RPMI7951 (cell line): Measurements from ENCODE around the gene SYNGAP1. TPM values are rescaled to one million over a fixed set of nuclear protein-coding genes. Genes with fewer than 3 reads are reported as not detected.

ENCODE experiments used
- DNase-seq: peaks from one replicate; pipeline ENCODE4 v3.0.0-alpha.2; 2012; ENCODE audit warnings: low read depth
- total RNA-seq: library from RNA; depleted of rRNA; stranded (reverse); fragments of >200 nt; shearing (Covaris generic); gene quantifications from 2 replicates; pipeline ENCODE4 v1.2.3, GENCODE V29; 2014

Gene SYNGAP1
- total RNA-seq, 1 experiment from 2014 or later = 1.4 TPM

GRCh38 chr6:33438978-33439594, 19.2 kb downstream of the SYNGAP1 start:
- DNase-seq = no peak

- DNase-seq = no peak
Measured at GRCh38 chr6:33439956-33440648, 20.2 kb downstream of the SYNGAP1 start.

DNA sequence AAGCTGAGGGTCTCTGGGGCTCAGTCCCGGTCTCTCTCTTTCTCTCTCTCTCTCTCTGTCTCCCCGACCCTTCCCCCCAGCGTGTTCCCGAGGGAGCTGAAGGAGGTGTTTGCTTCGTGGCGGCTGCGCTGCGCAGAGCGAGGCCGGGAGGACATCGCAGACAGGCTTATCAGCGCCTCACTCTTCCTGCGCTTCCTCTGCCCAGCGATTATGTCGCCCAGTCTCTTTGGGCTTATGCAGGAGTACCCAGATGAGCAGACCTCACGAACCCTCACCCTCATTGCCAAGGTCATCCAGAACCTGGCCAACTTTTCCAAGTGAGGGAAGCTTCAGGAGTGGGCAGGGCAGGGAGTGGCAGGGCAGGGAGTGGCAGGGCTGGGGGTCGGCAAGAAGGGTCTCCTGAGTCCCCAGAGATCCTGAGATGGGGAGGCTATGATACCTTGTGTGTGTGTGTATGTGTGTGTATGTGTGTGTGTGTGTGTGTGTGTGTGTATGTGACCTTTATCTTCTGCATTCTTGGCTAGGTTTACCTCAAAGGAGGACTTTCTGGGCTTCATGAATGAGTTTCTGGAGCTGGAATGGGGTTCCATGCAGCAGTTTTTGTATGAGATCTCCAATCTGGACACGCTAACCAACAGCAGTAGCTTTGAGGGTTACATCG, 20.9 kb downstream of the SYNGAP1 start:
- no peak for DNase-seq

- no peak for DNase-seq
Measured at GRCh38 chr6:33441457-33441856, 21.6 kb downstream of the SYNGAP1 start.

DNA sequence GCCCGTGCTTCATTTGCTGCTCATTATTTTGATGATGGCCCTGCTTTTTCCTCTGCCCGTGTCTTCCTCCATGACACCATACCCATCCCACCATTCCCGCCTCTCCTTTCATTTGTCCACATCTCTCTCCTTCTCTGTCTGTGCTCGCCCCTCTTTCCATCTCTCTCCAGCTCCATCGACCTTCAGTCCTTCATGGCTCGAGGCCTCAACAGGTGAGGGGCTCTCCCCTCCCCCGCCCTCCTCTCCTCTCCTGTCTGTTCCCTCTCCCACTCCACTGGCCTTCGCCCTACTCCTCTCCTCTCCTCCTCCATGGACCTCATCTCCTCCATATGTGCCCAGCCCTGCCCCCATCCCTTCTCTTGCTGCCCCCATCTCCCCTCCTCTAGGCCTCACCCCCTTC, 22.4 kb downstream of the SYNGAP1 start:
- DNase-seq = no peak

GRCh38 chr6:33443025-33443424, 23.2 kb downstream of the SYNGAP1 start:
- DNase-seq = no peak

- DNase-seq = no peak
Measured at GRCh38 chr6:33443619-33444504, 24.0 kb downstream of the SYNGAP1 start.

GRCh38 chr6:33445119-33445603, 25.3 kb downstream of the SYNGAP1 start:
- DNase-seq = no peak

- DNase-seq = no peak
Measured at GRCh38 chr6:33446356-33446755, 26.5 kb downstream of the SYNGAP1 start.

- DNase-seq = no peak
Measured at GRCh38 chr6:33450434-33450833, 30.6 kb downstream of the SYNGAP1 start.

GRCh38 chr6:33451606-33452005, 31.7 kb downstream of the SYNGAP1 start:
- no peak for DNase-seq

GRCh38 chr6:33452496-33452895, 32.6 kb downstream of the SYNGAP1 start:
- DNase-seq = no peak

GRCh38 chr6:33453393-33454008, 33.6 kb downstream of the SYNGAP1 start:
- no peak for DNase-seq

- peak; percentile 96 for DNase-seq
Measured at GRCh38 chr6:33454009-33454946, 34.4 kb downstream of the SYNGAP1 start, which contains the start of gene ZBTB9. Gene ZBTB9, plus strand, starts transcription at chr6:33454576. Its CDS starts 525 bp downstream, at chr6:33455101.

GRCh38 chr6:33455051-33455450, 35.2 kb downstream of the SYNGAP1 start:
- no peak for DNase-seq

DNA sequence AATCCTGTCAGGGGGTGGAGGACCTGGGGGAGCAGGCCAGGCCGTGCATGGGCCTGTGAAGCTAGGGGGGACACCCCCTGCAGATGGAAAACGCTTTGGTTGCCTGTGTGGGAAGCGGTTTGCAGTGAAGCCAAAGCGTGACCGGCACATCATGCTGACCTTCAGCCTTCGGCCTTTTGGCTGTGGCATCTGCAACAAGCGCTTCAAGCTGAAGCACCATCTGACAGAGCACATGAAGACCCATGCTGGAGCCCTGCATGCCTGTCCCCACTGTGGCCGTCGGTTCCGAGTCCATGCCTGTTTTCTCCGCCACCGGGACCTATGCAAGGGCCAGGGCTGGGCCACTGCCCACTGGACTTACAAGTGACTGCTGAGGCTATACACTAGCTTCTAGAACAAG, 36.3 kb downstream of the SYNGAP1 start:
- no peak for DNase-seq

DNA sequence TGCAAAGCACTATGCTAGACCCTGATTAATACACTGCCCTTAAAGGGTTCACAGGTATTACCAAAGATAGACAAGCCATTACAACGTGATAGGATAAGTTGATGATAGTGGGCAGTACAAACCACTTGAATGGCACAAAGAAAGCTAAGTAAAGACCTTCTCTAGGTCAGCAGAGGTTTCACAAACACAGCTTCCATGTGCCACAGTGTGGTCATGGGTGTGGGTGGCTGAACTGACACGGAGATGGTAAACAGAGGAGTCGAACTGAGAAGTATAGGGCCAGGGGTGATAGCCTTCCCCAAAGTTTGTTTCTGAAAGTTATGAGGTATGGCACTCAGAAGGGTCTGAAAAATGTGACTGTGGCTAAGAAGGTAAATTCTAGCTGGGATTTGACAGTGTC, 38.8 kb downstream of the SYNGAP1 start:
- no peak for DNase-seq

DNA sequence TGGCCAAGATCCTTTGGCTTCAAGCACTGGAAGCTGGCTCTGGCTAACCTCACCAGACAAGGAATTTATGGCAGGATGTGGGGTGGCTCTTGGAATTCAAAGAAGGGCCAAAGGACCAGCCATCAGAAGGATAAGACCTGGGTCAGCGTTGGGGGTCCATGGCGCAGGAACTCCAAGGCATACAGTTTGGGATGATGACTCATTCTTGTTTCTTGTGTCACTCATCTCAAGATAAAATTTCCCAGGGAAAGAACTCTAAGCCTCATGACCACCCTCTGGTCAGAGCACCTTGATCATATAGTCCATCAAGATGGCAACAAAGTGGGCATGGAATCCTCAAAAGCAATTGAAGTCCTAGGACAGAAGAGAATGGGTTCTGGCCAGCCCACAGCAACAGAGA, 39.4 kb downstream of the SYNGAP1 start:
- no peak for DNase-seq

- no peak for DNase-seq
Measured at GRCh38 chr6:33466075-33466735, 46.3 kb downstream of the SYNGAP1 start.

GRCh38 chr6:33467091-33467490, 47.2 kb downstream of the SYNGAP1 start:
- no peak for DNase-seq
